GM18873 (cell line): ENCODE data around the gene PRSS38.

Source experiments
- ATAC-seq: cut with Tn5 transposase; IDR thresholded peaks from one replicate; pipeline ENCODE4 v1.9.1; 2021; ENCODE audit warnings: mild to moderate bottlenecking, moderate library complexity, moderate number of reproducible peaks; ENCODE audit not compliant: unreplicated experiment, low FRiP score

Gene PRSS38

GRCh38 chr1:227792216-227793078 is 23.0 kb upstream of the PRSS38 start:
- no peak for ATAC-seq

GRCh38 chr1:227793079-227793947 is 22.2 kb upstream of the PRSS38 start:
- no peak for ATAC-seq

GRCh38 chr1:227793948-227794816 is 21.3 kb upstream of the PRSS38 start:
- ATAC-seq = no peak

- ATAC-seq = no peak
Observed at GRCh38 chr1:227794817-227795192, 20.7 kb upstream of the PRSS38 start.

GRCh38 chr1:227795732-227796131 is 19.7 kb upstream of the PRSS38 start:
- no peak for ATAC-seq

- no peak for ATAC-seq
Observed at GRCh38 chr1:227796359-227796915, 19.0 kb upstream of the PRSS38 start.

- no peak for ATAC-seq
Observed at GRCh38 chr1:227797144-227797543, 18.3 kb upstream of the PRSS38 start.

GRCh38 chr1:227797625-227798024 is 17.9 kb upstream of the PRSS38 start:
- ATAC-seq = no peak

- no peak for ATAC-seq
Observed at GRCh38 chr1:227798078-227798802, 17.2 kb upstream of the PRSS38 start.

- no peak for ATAC-seq
Observed at GRCh38 chr1:227799756-227800155, 15.7 kb upstream of the PRSS38 start.

GRCh38 chr1:227803933-227804332 is 11.5 kb upstream of the PRSS38 start:
- no peak for ATAC-seq

- ATAC-seq = no peak
Observed at GRCh38 chr1:227805606-227806197, 9.8 kb upstream of the PRSS38 start.

GRCh38 chr1:227808566-227808965 is 6.9 kb upstream of the PRSS38 start:
- no peak for ATAC-seq

- ATAC-seq = no peak
Observed at GRCh38 chr1:227809026-227809425, 6.4 kb upstream of the PRSS38 start.

GRCh38 chr1:227813962-227814361 is 1.5 kb upstream of the PRSS38 start:
- ATAC-seq = no peak

- ATAC-seq = no peak
Observed at GRCh38 chr1:227816750-227817446, 1.4 kb downstream of the PRSS38 start.

- no peak for ATAC-seq
Observed at GRCh38 chr1:227823537-227823936, 8.1 kb downstream of the PRSS38 start.

- no peak for ATAC-seq
Observed at GRCh38 chr1:227824204-227824603, 8.7 kb downstream of the PRSS38 start.

- ATAC-seq = no peak
Observed at GRCh38 chr1:227828786-227829185, 13.3 kb downstream of the PRSS38 start.
